Stimulated activated CD4-positive, alpha-beta T cell treated with anti-CD3 and anti-CD28 coated beads, TNF-alpha, amount 100 ng/mL, for 4 hours (primary cell): ENCODE results near the gene ARFGAP1.

Experiments used
- DNase-seq, 3 experiments: peaks; one replicate each; pipeline ENCODE4 v3.0.0-alpha.2; 2020; ENCODE audit warnings: low read depth in 3 of 3

Gene ARFGAP1

GRCh38 chr20:63307538-63308217 lies 35.1 kb downstream of the ARFGAP1 start:
- no peak for DNase-seq

GRCh38 chr20:63308218-63308911 lies 35.8 kb downstream of the ARFGAP1 start:
- DNase-seq = no peak

GRCh38 chr20:63309261-63310071 lies 36.9 kb downstream of the ARFGAP1 start:
- no peak for DNase-seq

GRCh38 chr20:63310265-63310991 lies 37.8 kb downstream of the ARFGAP1 start:
- no peak for DNase-seq

- no peak for DNase-seq
Measured at GRCh38 chr20:63311186-63311832, 38.7 kb downstream of the ARFGAP1 start.

- DNase-seq = no peak
Measured at GRCh38 chr20:63311833-63312243, 39.2 kb downstream of the ARFGAP1 start.

GRCh38 chr20:63312273-63312672 lies 39.7 kb downstream of the ARFGAP1 start:
- DNase-seq = no peak

- no peak for DNase-seq
Measured at GRCh38 chr20:63312690-63313348, 40.2 kb downstream of the ARFGAP1 start.

GRCh38 chr20:63313349-63314014 lies 40.9 kb downstream of the ARFGAP1 start:
- no peak for DNase-seq

- no peak for DNase-seq
Measured at GRCh38 chr20:63314015-63314471, 41.4 kb downstream of the ARFGAP1 start.

- no peak for DNase-seq
Measured at GRCh38 chr20:63314566-63315239, 42.1 kb downstream of the ARFGAP1 start.

GRCh38 chr20:63315240-63315689 lies 42.7 kb downstream of the ARFGAP1 start:
- no peak for DNase-seq

- DNase-seq = no peak
Measured at GRCh38 chr20:63315731-63316491, 43.3 kb downstream of the ARFGAP1 start.

- no peak for DNase-seq
Measured at GRCh38 chr20:63316502-63316921, 43.9 kb downstream of the ARFGAP1 start.

GRCh38 chr20:63317061-63317460 lies 44.4 kb downstream of the ARFGAP1 start:
- no peak for DNase-seq

- no peak for DNase-seq
Measured at GRCh38 chr20:63317601-63318291, 45.1 kb downstream of the ARFGAP1 start.

- no peak for DNase-seq
Measured at GRCh38 chr20:63318391-63319163, 46.0 kb downstream of the ARFGAP1 start.
